MM.1S (cell line): Measurements from ENCODE around the gene OSBPL5.

Experiments used
- CTCF ChIP-seq: fragments of 300-600 bp; sonication (generic); IDR thresholded peaks from 2 replicates; pipeline ENCODE4 v1.5.1; 2016; ENCODE audit warnings: antibody characterized with exemption, low read length, mixed read lengths
- EZH2 ChIP-seq: fragments of 300-600 bp; sonication (generic); optimal IDR thresholded peaks from 2 replicates; pipeline ENCODE3; 2017; ENCODE audit warnings: low read depth, mild to moderate bottlenecking, antibody characterized with exemption, low read length, mixed read lengths
- EZH2phosphoT487 ChIP-seq: fragments of 300-600 bp; sonication (generic); IDR thresholded peaks from 2 replicates; pipeline ENCODE4 v1.6.1; 2018; ENCODE audit warnings: antibody characterized with exemption, low read length

GRCh38 chr11:3102641-3102921 lies 62.5 kb downstream of the OSBPL5 start:
- TF ChIP-seq CTCF (no peak), EZH2 (no peak), EZH2phosphoT487 (no peak)
